Panc1 (cell line): ENCODE results near the gene TRIB2.

Source experiments
- CTCF ChIP-seq: fragments of 450-650 bp; IDR thresholded peaks from 2 replicates; pipeline ENCODE4 v1.5.1; 2017; ENCODE audit warnings: mild to moderate bottlenecking
- POLR2AphosphoS5 ChIP-seq: IDR thresholded peaks from 2 replicates; pipeline ENCODE4 v1.6.1; 2012; ENCODE audit warnings: mild to moderate bottlenecking, low read depth, low read length, moderate library complexity
- REST ChIP-seq, 2 experiments: IDR thresholded peaks; 2 replicates each; pipeline ENCODE4 v1.6.1; 2011 to 2012; ENCODE audit warnings: low read depth in 2 of 2, control low read depth in 1 of 2, low read length in 1 of 2, mild to moderate bottlenecking in 1 of 2, moderate library complexity in 1 of 2; ENCODE audit not compliant: insufficient read depth in 1 of 2
- SIN3A ChIP-seq: IDR thresholded peaks from 2 replicates; pipeline ENCODE4 v1.6.1; 2012; ENCODE audit warnings: low read depth, mild to moderate bottlenecking, low read length, moderate library complexity, borderline replicate concordance; ENCODE audit not compliant: insufficient read depth
- TCF7L2 ChIP-seq: IDR thresholded peaks from 2 replicates; pipeline ENCODE4 v1.6.1; 2011; ENCODE audit warnings: mild to moderate bottlenecking, low read depth, low read length, inconsistent platforms

- no peak for TF ChIP-seq CTCF
- TF ChIP-seq REST (IDR thresholded peaks at IDR 0.05; ENCODE audit: insufficient read depth in 1 of 2, low read depth in 2 of 2, low read length in 1 of 2) = no peak
- no peak for TF ChIP-seq POLR2AphosphoS5
- no peak for TF ChIP-seq SIN3A
- TF ChIP-seq TCF7L2 = no peak
Measured at GRCh38 chr2:12710301-12710700, 6.4 kb upstream of the TRIB2 start.
